MCF 10A (cell line): ENCODE results near the gene BTBD2. TPM values are rescaled to one million over a fixed set of nuclear protein-coding genes. Genes with fewer than 3 reads are reported as not detected.

Source experiments
- BruUV-seq: library from RNA; stranded (reverse); fragments of 400-500 nt; replicated peaks from 2 replicates; lab custom pipeline; 2021; lab: Mats Ljungman, UMichigan
- CTCF ChIA-PET: fragments of 300-600 bp; sonication (Branson Sonifier 250); formaldehyde crosslinking; extraction: SDS; loops from one replicate; lab custom pipeline; 2021; ENCODE audit warnings: antibody characterized with exemption, inconsistent platforms; lab: Yijun Ruan, JAX
- POLR2A ChIA-PET: fragments of 300-600, 350-650 bp; sonication (Branson Sonifier 250); formaldehyde crosslinking; extraction: SDS; loops from one replicate; lab custom pipeline; 2020; ENCODE audit warnings: antibody characterized with exemption, inconsistent platforms; lab: Yijun Ruan, JAX
- DNase-seq: peaks from one replicate; pipeline ENCODE4 v3.0.0-alpha.2; 2018; ENCODE audit not compliant: unreplicated experiment
- H3K27ac Mint-ChIP-seq: one replicate; pipeline ENCODE4 v1.8.0; 2022; ENCODE audit warnings: mild to moderate bottlenecking, low read depth, mixed read lengths; ENCODE audit not compliant: unreplicated experiment
- H3K27me3 Mint-ChIP-seq: one replicate; pipeline ENCODE4 v1.8.0; 2022; ENCODE audit warnings: mixed read lengths; ENCODE audit not compliant: insufficient read depth, unreplicated experiment
- H3K36me3 Mint-ChIP-seq: one replicate; pipeline ENCODE4 v1.8.0; 2022; ENCODE audit warnings: mild to moderate bottlenecking, moderate library complexity, mixed read lengths; ENCODE audit not compliant: insufficient read depth, unreplicated experiment
- H3K4me1 Mint-ChIP-seq: one replicate; pipeline ENCODE4 v1.8.0; 2022; ENCODE audit warnings: mixed read lengths; ENCODE audit not compliant: insufficient read depth, unreplicated experiment
- H3K4me3 Mint-ChIP-seq: one replicate; pipeline ENCODE4 v1.8.0; 2022; ENCODE audit warnings: mild to moderate bottlenecking, moderate library complexity, mixed read lengths; ENCODE audit not compliant: unreplicated experiment
- H3K9me3 Mint-ChIP-seq: one replicate; pipeline ENCODE4 v1.8.0; 2022; ENCODE audit warnings: mixed read lengths; ENCODE audit not compliant: unreplicated experiment
- CTCF ChIP-seq: fragments of 200-600 bp; IDR thresholded peaks from one replicate; pipeline ENCODE4 v1.8.0; 2022; ENCODE audit warnings: antibody characterized with exemption, mild to moderate bottlenecking; ENCODE audit not compliant: unreplicated experiment
- intact Hi-C: fragments of 100-400 bp; cut with micrococcal nuclease; formaldehyde crosslinking; loops from 2 replicates; pipeline ENCODE4 v1.14.1; 2022
- total RNA-seq: library from RNA; stranded (reverse); gene quantifications from 2 replicates; pipeline ENCODE4 v1.2.3, GENCODE V29; 2022

BTBD2 gene
- total RNA-seq, 1 experiment from 2014 or later, result 53.1 TPM

GRCh38 chr19:1977120-1977519 is 38.4 kb downstream of the BTBD2 start:
- no peak for DNase-seq
- Mint-ChIP-seq H3K27ac (no peak overlapping the region), H3K27me3 (no peaks in the 10 kb centered on the region), H3K9me3 (no peaks in the 10 kb centered on the region), H3K36me3 (peaks cover 47% of the 10 kb centered on the region), H3K4me3 (no peak overlapping the region), H3K4me1 (no peaks in the 10 kb centered on the region)
- BruUV-seq, result no TSS peak
- POLR2A ChIA-PET, result no interaction called here
- intact Hi-C loops, result no loop called here
- TF ChIP-seq CTCF, result no peak
- CTCF ChIA-PET, result no interaction called here

GRCh38 chr19:1975162-1975480 is 40.4 kb downstream of the BTBD2 start:
- no peak for DNase-seq
- POLR2A ChIA-PET, result no interaction called here
- intact Hi-C loops, result no loop called here
- no peak for TF ChIP-seq CTCF
- no TSS peak for BruUV-seq
- Mint-ChIP-seq H3K4me1 (no peaks in the 10 kb centered on the region), H3K36me3 (peaks cover 28% of the 10 kb centered on the region), H3K27me3 (no peaks in the 10 kb centered on the region), H3K4me3 (no peak overlapping the region), H3K27ac (no peak overlapping the region), H3K9me3 (no peaks in the 10 kb centered on the region)
- CTCF ChIA-PET, result no interaction called here

DNA sequence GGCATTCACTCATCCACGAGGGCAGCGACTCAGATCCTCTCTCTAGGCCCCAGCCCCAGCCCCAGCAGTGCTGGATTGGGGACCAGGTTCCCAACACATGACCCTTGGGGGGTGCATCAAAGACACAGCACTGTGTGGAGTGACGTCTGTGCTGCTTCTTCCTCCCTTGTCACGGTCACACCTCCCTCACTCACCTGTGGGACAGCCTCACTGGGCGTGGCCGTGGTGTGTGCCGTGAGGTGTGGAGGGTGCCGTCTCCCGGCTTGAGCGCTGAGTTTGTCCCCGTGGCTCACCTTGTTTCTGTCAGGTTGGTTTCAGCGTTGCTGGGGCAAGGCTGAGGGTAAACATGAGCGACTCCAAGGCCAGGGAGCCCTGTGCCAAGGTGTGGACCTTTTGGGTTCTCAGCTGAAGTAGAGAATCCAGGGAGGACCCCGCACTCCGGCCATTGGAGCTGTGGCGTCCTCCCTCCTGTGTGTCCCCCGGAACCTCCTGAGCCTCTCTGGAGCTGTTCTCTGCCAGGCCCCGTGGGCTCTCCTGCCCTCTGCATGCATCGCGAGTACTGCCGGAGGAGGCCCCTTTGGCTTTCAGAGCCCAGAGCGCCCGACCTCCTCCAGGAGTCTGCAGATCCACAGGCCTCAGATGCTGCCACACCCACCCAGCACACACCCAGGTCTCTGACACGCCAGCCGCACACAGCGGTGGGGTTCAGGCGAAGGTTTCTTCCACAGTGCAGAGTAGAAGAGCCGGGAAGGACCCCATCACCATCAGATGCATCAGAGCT is 40.9 kb downstream of the BTBD2 start:
- Mint-ChIP-seq H3K27ac (no peak overlapping the region), H3K9me3 (no peaks in the 10 kb centered on the region), H3K4me3 (no peak overlapping the region), H3K4me1 (no peaks in the 10 kb centered on the region), H3K27me3 (no peaks in the 10 kb centered on the region), H3K36me3 (peaks cover 29% of the 10 kb centered on the region)
- no peak for TF ChIP-seq CTCF
- no TSS peak for BruUV-seq
- ChIA-PET CTCF (no interaction called here), POLR2A (no interaction called here)
- intact Hi-C loops, result no loop called here
- no peak for DNase-seq

- no peak overlapping the region for H3K27ac Mint-ChIP-seq
- intact Hi-C loops, result no loop called here
Observed at GRCh38 chr19:1970806-1971502, 44.6 kb downstream of the BTBD2 start.

More at GRCh38 chr19:1970806-1971502, 44.6 kb downstream of the BTBD2 start:
- no peak overlapping the region for H3K4me3 Mint-ChIP-seq
- ChIA-PET POLR2A (interaction anchor here (0.7 kb wide), 2 partner anchors 64 to 501 kb away, joined by 3 read pairs; no protein-coding TSS in a partner anchor), CTCF (no interaction called here)
- DNase-seq, result no peak
- no peaks in the 10 kb centered on the region for H3K27me3 Mint-ChIP-seq
- H3K36me3 Mint-ChIP-seq, result peaks cover 22% of the 10 kb centered on the region
- no peak for TF ChIP-seq CTCF
- H3K4me1 Mint-ChIP-seq, result no peaks in the 10 kb centered on the region
- no TSS peak for BruUV-seq
- no peaks in the 10 kb centered on the region for H3K9me3 Mint-ChIP-seq
